ENCODE measurements around the gene RTL1. TPM values are rescaled to one million over a fixed set of nuclear protein-coding genes. Genes with fewer than 3 reads are reported as not detected.

The RTL1 gene
- total and polyA plus RNA-seq, 2 of the 8 experiments (the other 6 are each of a cell fraction or from before 2014, with no cell fraction given): not detected

DNA sequence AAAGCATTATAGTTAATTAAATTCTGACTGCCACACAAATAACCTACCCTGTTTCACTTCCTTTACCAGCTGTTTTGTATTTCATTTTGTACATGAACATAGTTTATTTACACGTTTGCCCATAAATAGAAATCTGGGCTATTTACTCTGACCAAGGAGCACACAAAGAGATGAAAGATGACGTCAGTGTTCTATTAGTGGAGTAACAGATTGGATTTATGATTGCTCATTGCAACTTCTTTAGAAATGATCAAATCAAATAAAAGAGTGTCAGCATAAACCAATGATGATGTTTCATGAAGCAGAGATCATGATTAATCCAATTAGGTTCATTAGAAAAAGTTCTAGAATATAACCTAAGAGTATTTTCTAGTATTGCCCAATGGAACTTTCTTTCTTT, 12.0 kb upstream of the RTL1 start (continued):
- TF ChIP-seq, protein P1, sequence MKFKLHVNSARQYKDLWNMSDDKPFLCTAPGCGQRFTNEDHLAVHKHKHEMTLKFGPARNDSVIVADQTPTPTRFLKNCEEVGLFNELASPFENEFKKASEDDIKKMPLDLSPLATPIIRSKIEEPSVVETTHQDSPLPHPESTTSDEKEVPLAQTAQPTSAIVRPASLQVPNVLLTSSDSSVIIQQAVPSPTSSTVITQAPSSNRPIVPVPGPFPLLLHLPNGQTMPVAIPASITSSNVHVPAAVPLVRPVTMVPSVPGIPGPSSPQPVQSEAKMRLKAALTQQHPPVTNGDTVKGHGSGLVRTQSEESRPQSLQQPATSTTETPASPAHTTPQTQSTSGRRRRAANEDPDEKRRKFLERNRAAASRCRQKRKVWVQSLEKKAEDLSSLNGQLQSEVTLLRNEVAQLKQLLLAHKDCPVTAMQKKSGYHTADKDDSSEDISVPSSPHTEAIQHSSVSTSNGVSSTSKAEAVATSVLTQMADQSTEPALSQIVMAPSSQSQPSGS (IDR thresholded peaks at IDR 0.05; ENCODE audit: low read length): no peak
- TF ChIP-seq SIX5 (IDR thresholded peaks at IDR 0.05; ENCODE audit: low read depth, low read length) (no peak), HDAC6 (IDR thresholded peaks at IDR 0.05; ENCODE audit: low read depth, low read length) (no peak), HDAC2 (IDR thresholded peaks at IDR 0.05; ENCODE audit: borderline replicate concordance in 1 of 2, low read depth in 2 of 2, low read length in 2 of 2) (no peak), CTBP2 (IDR thresholded peaks at IDR 0.05; ENCODE audit: borderline replicate concordance, insufficient read depth, insufficient read length, low read length) (no peak), PHF8 (conservative IDR thresholded peaks at IDR 0.05; ENCODE audit: low read depth, low read length) (no peak)

Measured in H1 (cell line).